CD14-positive monocyte (primary cell): Measurements from ENCODE around the gene DNAJC11. TPM values are rescaled to one million over a fixed set of nuclear protein-coding genes. Genes with fewer than 3 reads are reported as not detected.
A peak's percentile ranks its signal among the peaks of the same experiment; 100 is the strongest.

Experiments
- DNase-seq, 3 donors: peaks; one replicate each; pipeline ENCODE4 v3.0.0-alpha.2; 2011 to 2022
- H2AFZ ChIP-seq: 2 replicates; pipeline ENCODE4 v1.6.0; 2012; ENCODE audit warnings: mild to moderate bottlenecking, low read depth, low read length, inconsistent platforms; ENCODE audit not compliant: insufficient read depth, poor library complexity, severe bottlenecking
- H3K27ac ChIP-seq, 2 donors: 1 replicate in 1 of 2; 2 replicates in 1 of 2; pipeline ENCODE4 v1.5.1; 2012 to 2013; ENCODE audit warnings: low read length in 2 of 2, control low read depth in 1 of 2, inconsistent platforms in 1 of 2, low read depth in 1 of 2, mild to moderate bottlenecking in 1 of 2
- H3K27me3 ChIP-seq, 2 donors: one replicate each; pipeline versions ENCODE4 v1.6.0 to v1.6.1; 2011 to 2013; ENCODE audit warnings: low read length in 2 of 2; ENCODE audit not compliant: control insufficient read depth in 2 of 2, insufficient read depth in 2 of 2
- H3K36me3 ChIP-seq, 2 donors: replicated peaks in 1 of 2; 1 replicate in 1 of 2; 2 replicates in 1 of 2; pipeline versions ENCODE4 v1.5.1 to v1.6.1; 2012 to 2013; ENCODE audit warnings: low read length in 2 of 2, control low read depth in 1 of 2, inconsistent platforms in 1 of 2, mild to moderate bottlenecking in 1 of 2; ENCODE audit not compliant: insufficient read depth in 2 of 2, control insufficient read depth in 1 of 2
- H3K4me1 ChIP-seq, 2 donors: 1 replicate in 1 of 2; 2 replicates in 1 of 2; pipeline versions ENCODE4 v1.5.1 to v1.6.1; 2012 to 2013; ENCODE audit warnings: low read length in 2 of 2, control low read depth in 1 of 2, inconsistent platforms in 1 of 2, mild to moderate bottlenecking in 1 of 2, moderate library complexity in 1 of 2; ENCODE audit not compliant: insufficient read depth in 2 of 2, control insufficient read depth in 1 of 2
- H3K4me2 ChIP-seq: replicated peaks from 2 replicates; pipeline ENCODE3; 2012; ENCODE audit warnings: low read length, moderate library complexity, mild to moderate bottlenecking; ENCODE audit not compliant: poor library complexity, severe bottlenecking; ENCODE audit errors: extremely low read depth
- H3K4me3 ChIP-seq, 3 experiments: fragments of 200-600 bp in 1 of 3; sonication (generic) in 1 of 3; replicated peaks in 1 of 3; 1 replicate in 2 of 3; 2 replicates in 1 of 3; pipeline ENCODE4 v1.5.1; 2011 to 2013; ENCODE audit warnings: low read length in 3 of 3, mild to moderate bottlenecking in 3 of 3, control low read depth in 2 of 3, low read depth in 2 of 3, inconsistent platforms in 1 of 3, moderate library complexity in 1 of 3
- H3K79me2 ChIP-seq: 2 replicates; pipeline ENCODE4 v1.6.0; 2012; ENCODE audit warnings: mild to moderate bottlenecking, control low read depth, inconsistent platforms, low read length, moderate library complexity; ENCODE audit not compliant: insufficient read depth
- H3K9ac ChIP-seq: 2 replicates; pipeline ENCODE4 v1.6.0; 2017; ENCODE audit warnings: low read length, mild to moderate bottlenecking; ENCODE audit not compliant: insufficient read depth, poor library complexity, severe bottlenecking
- H3K9me3 ChIP-seq, 2 donors: replicated peaks in 1 of 2; 1 replicate in 1 of 2; 2 replicates in 1 of 2; pipeline versions ENCODE4 v1.5.1 to v1.6.1; 2012 to 2013; ENCODE audit warnings: low read length in 2 of 2, control low read depth in 1 of 2; ENCODE audit not compliant: control insufficient read depth in 1 of 2, insufficient read depth in 1 of 2
- H4K20me1 ChIP-seq: 2 replicates; pipeline ENCODE4 v1.6.0; 2012; ENCODE audit warnings: mild to moderate bottlenecking, low read length, control low read depth, moderate library complexity; ENCODE audit not compliant: insufficient read depth
- H3K27ac Mint-ChIP-seq, 7 donors: one replicate each; pipeline ENCODE4 v1.8.0; 2020; ENCODE audit warnings: mild to moderate bottlenecking in 7 of 7, mixed read lengths in 7 of 7, moderate library complexity in 6 of 7, inconsistent platforms in 2 of 7
- H3K27me3 Mint-ChIP-seq, 3 donors: one replicate each; pipeline ENCODE4 v1.8.0; 2021 to 2022; ENCODE audit warnings: low read depth in 3 of 3, mild to moderate bottlenecking in 3 of 3, mixed read lengths in 3 of 3, moderate library complexity in 3 of 3, inconsistent platforms in 1 of 3
- H3K36me3 Mint-ChIP-seq, 2 donors: one replicate each; pipeline ENCODE4 v1.8.0; 2020; ENCODE audit warnings: mixed read lengths in 2 of 2, inconsistent platforms in 1 of 2, mild to moderate bottlenecking in 1 of 2
- H3K4me1 Mint-ChIP-seq: one replicate; pipeline ENCODE4 v1.8.0; 2020; ENCODE audit warnings: mild to moderate bottlenecking, mixed read lengths
- H3K4me3 Mint-ChIP-seq, 2 donors: one replicate each; pipeline ENCODE4 v1.8.0; 2020; ENCODE audit warnings: mild to moderate bottlenecking in 2 of 2, mixed read lengths in 2 of 2, moderate library complexity in 1 of 2
- H3K9me3 Mint-ChIP-seq, 7 donors: one replicate each; pipeline ENCODE4 v1.8.0; 2020 to 2022; ENCODE audit warnings: mixed read lengths in 7 of 7, mild to moderate bottlenecking in 6 of 7, moderate library complexity in 6 of 7, inconsistent platforms in 2 of 7
- WGBS: methylation state at CpG from one replicate; pipeline ENCODE4 v1.1.5; 2013; ENCODE audit warnings: missing lambda C conversion rate; ENCODE audit not compliant: insufficient coverage; 5-methylcytosine and 5-hydroxymethylcytosine counted together
- intact Hi-C, 2 donors: fragments of 100-400 bp; cut with micrococcal nuclease; formaldehyde crosslinking; loops; one replicate each; pipeline versions ENCODE4 v1.15.0 to v1.15.1; 2023
- polyA plus RNA-seq, 3 donors: library from polyadenylated mRNA; depleted of rRNA in 1 of 3; unstranded in 2 of 3; stranded (reverse) in 1 of 3; fragments of 300-500 nt in 2 of 3; fragments of >200 nt in 1 of 3; fragmentation: Illumina TruSeq in 2 of 3; gene quantifications; 1 replicate in 2 of 3; 2 replicates in 1 of 3; pipeline ENCODE4 v1.2.3, GENCODE V29; 2012 to 2021
- TF ChIP-seq, protein P1 (sequence below): fragments of 200-600 bp; IDR thresholded peaks from one replicate; pipeline ENCODE4 v1.8.0; 2022; ENCODE audit warnings: antibody characterized with exemption, mild to moderate bottlenecking

Gene DNAJC11
- polyA plus RNA-seq, 3 donors: 9.7 to 19.9 (median 15.8) TPM

DNA sequence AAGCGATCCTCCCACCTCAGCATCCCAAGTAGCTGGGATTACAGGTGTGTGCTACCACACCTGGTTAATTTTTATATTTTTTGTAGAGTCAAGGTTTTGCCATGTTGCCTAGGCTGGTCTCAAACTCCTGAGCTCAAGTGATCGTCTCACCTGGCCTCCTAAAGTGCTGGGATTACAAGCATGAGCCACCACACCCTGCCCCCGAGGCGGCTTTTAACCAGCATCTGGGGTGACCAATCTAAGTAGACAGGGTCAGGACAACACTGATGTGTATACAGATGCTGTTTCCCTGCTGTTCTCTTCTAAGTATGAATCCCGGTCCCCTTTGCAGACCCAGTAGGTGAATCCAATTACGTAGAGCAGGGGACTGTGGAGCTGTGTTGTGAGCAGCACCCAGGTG lies 53.1 kb downstream of the DNAJC11 start:
- TF ChIP-seq, protein P1, sequence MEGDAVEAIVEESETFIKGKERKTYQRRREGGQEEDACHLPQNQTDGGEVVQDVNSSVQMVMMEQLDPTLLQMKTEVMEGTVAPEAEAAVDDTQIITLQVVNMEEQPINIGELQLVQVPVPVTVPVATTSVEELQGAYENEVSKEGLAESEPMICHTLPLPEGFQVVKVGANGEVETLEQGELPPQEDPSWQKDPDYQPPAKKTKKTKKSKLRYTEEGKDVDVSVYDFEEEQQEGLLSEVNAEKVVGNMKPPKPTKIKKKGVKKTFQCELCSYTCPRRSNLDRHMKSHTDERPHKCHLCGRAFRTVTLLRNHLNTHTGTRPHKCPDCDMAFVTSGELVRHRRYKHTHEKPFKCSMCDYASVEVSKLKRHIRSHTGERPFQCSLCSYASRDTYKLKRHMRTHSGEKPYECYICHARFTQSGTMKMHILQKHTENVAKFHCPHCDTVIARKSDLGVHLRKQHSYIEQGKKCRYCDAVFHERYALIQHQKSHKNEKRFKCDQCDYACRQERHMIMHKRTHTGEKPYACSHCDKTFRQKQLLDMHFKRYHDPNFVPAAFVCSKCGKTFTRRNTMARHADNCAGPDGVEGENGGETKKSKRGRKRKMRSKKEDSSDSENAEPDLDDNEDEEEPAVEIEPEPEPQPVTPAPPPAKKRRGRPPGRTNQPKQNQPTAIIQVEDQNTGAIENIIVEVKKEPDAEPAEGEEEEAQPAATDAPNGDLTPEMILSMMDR: no peak
- Histone ChIP-seq H3K4me3 (no peak overlapping the region), H3K4me2 (no peak overlapping the region), H3K4me1 (no peaks in the 10 kb centered on the region), H3K27me3 (no peaks in the 10 kb centered on the region), H2AFZ (no peak overlapping the region), H3K36me3 (peaks cover 45 to 64% of the 10 kb centered on the region in 2 donors), H3K9ac (no peak overlapping the region), H3K27ac (no peak overlapping the region), H3K79me2 (no peaks in the 10 kb centered on the region), H4K20me1 (no peaks in the 10 kb centered on the region), H3K9me3 (no peaks in the 10 kb centered on the region)
- intact Hi-C loops: no loop called here
- peaks cover 5% of the 10 kb centered on the region for H3K4me1 Mint-ChIP-seq
- 82% methylated on average over 3 of the region's 6 CpGs for WGBS
- H3K4me3 Mint-ChIP-seq: no peak overlapping the region
- DNase-seq: no peak
- H3K27ac Mint-ChIP-seq: no peak overlapping the region
- peaks cover 0 to 4% (median 0%) of the 10 kb centered on the region in 3 donors for H3K27me3 Mint-ChIP-seq
- H3K9me3 Mint-ChIP-seq: no peaks in the 10 kb centered on the region
- peaks cover 51 to 68% of the 10 kb centered on the region in 2 donors for H3K36me3 Mint-ChIP-seq

DNA sequence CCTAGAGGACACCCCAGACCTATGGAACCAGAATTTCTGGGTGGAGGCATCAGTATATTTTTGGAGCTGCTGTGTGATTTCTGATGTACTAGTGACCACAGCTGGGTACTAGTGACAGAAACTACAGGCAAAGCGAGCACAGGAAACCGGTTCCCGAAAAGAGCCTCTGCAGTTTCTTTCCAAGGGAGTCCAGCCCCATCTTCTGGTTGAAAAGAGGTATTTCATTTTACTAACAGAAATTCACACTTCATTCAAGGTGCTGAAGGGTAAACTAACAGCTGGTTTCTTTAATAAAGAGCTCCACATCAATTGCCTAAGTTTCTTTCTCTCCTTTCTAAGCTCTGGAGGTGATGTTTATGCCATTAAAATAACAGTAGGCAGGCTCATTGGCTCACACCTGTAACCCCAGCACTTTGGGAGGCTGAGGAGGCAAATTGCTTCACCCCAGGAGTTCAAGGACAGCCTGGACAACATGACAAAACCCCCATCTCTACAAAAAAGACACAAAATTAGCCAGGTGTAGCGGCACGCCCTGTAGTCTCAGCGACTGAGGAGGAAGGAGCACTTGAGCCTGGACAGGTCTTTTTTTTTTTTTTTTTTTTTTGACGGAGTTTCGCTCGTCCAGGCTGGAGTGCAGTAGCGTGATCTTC lies 55.0 kb downstream of the DNAJC11 start:
- H3K27me3 ChIP-seq: no peaks in the 10 kb centered on the region
- no peak overlapping the region for H3K4me2 ChIP-seq
- H3K36me3 Mint-ChIP-seq: peaks cover 49 to 68% of the 10 kb centered on the region in 2 donors
- peak; percentile 25 to 43 (median 42) for DNase-seq
- peaks cover 0 to 3% (median 0%) of the 10 kb centered on the region in 3 donors for H3K27me3 Mint-ChIP-seq
- H3K4me1 Mint-ChIP-seq: no peaks in the 10 kb centered on the region
- no peak overlapping the region for H3K9ac ChIP-seq
- intact Hi-C loops: loop anchor here (1.0 to 2.0 kb wide), 2 partner anchors 160 to 162 kb away; no protein-coding TSS in a partner anchor
- H3K36me3 ChIP-seq: peaks cover 39 to 63% of the 10 kb centered on the region in 2 donors
- H3K9me3 Mint-ChIP-seq: no peaks in the 10 kb centered on the region
- no peak overlapping the region for H3K27ac ChIP-seq
- no peak overlapping the region for H3K4me3 Mint-ChIP-seq
- H3K79me2 ChIP-seq: no peaks in the 10 kb centered on the region
- WGBS: 81% methylated on average over 6 of the region's 10 CpGs
- H4K20me1 ChIP-seq: no peaks in the 10 kb centered on the region
- no peaks in the 10 kb centered on the region for H3K4me1 ChIP-seq
- H3K4me3 ChIP-seq: no peak overlapping the region
- no peak overlapping the region for H2AFZ ChIP-seq
- no peak overlapping the region for H3K27ac Mint-ChIP-seq
- H3K9me3 ChIP-seq: no peaks in the 10 kb centered on the region
- TF ChIP-seq, protein P1: peak; percentile 75
